Esophagus (tissue), 2 donors: ENCODE results near the gene ADAM12. TPM values are rescaled to one million over a fixed set of nuclear protein-coding genes. Genes with fewer than 3 reads are reported as not detected.

Source experiments
- H3K27ac ChIP-seq, 2 donors: one replicate each; pipeline ENCODE4 v1.5.1; 2013; ENCODE audit warnings: low read depth in 2 of 2, mild to moderate bottlenecking in 2 of 2, inconsistent platforms in 1 of 2, low read length in 1 of 2, moderate library complexity in 1 of 2
- H3K27me3 ChIP-seq, 2 donors: one replicate each; pipeline ENCODE4 v1.6.1; 2013; ENCODE audit warnings: low read length in 2 of 2, control low read depth in 1 of 2, mild to moderate bottlenecking in 1 of 2; ENCODE audit not compliant: insufficient read depth in 2 of 2, control insufficient read depth in 1 of 2
- H3K36me3 ChIP-seq, 2 donors: one replicate each; pipeline ENCODE4 v1.6.1; 2013; ENCODE audit warnings: low read length in 1 of 2; ENCODE audit not compliant: control insufficient read depth in 2 of 2, insufficient read depth in 2 of 2
- H3K4me1 ChIP-seq, 2 donors: one replicate each; pipeline ENCODE4 v1.6.1; 2013; ENCODE audit warnings: low read length in 1 of 2; ENCODE audit not compliant: control insufficient read depth in 2 of 2, insufficient read depth in 2 of 2
- H3K4me3 ChIP-seq, 2 donors: one replicate each; pipeline ENCODE4 v1.5.1; 2013; ENCODE audit warnings: low read length in 2 of 2, mild to moderate bottlenecking in 2 of 2, low read depth in 1 of 2, moderate library complexity in 1 of 2
- H3K9me3 ChIP-seq, 2 donors: one replicate each; pipeline ENCODE4 v1.6.1; 2013; ENCODE audit warnings: mild to moderate bottlenecking in 2 of 2, low read depth in 1 of 2, low read length in 1 of 2, moderate library complexity in 1 of 2; ENCODE audit not compliant: control insufficient read depth in 2 of 2, insufficient read depth in 1 of 2
- WGBS, 2 donors: extraction: QIAGEN DNeasy Blood & Tissue Kit; methylation state at CpG; one replicate each; pipeline ENCODE4 v1.1.7; 2013; 5-methylcytosine and 5-hydroxymethylcytosine counted together
- polyA plus RNA-seq, 2 donors: library from polyadenylated mRNA; stranded (reverse); fragments of 200-250 nt; gene quantifications; one replicate each; pipeline ENCODE4 v1.2.3, GENCODE V29; 2013
- donor health status: healthy with polysubstance abuse.
- donor health status: Bipolar disorder and iron deficiency.

ADAM12 gene
- polyA plus RNA-seq, 2 donors: under 0.01 to 0.06 TPM

- Histone ChIP-seq H3K4me1 (no peaks in the 10 kb centered on the region), H3K9me3 (peaks cover 2 to 4% of the 10 kb centered on the region in 2 donors), H3K4me3 (no peak overlapping the region), H3K36me3 (no peaks in the 10 kb centered on the region), H3K27ac (no peak overlapping the region), H3K27me3 (no peaks in the 10 kb centered on the region)
- WGBS, 2 donors: 72 to 77% methylated on average over 5 of the region's 5 CpGs
Measured at GRCh38 chr10:126425032-126425431, 36.8 kb upstream of the ADAM12 start.

- 83 to 90% methylated on average over 6 of the region's 6 CpGs for WGBS, 2 donors
Measured at GRCh38 chr10:126423732-126424491, 35.6 kb upstream of the ADAM12 start.

GRCh38 chr10:126422567-126422966 lies 34.3 kb upstream of the ADAM12 start:
- Histone ChIP-seq H3K4me1 (no peaks in the 10 kb centered on the region), H3K36me3 (no peaks in the 10 kb centered on the region), H3K4me3 (no peak overlapping the region), H3K27me3 (no peaks in the 10 kb centered on the region), H3K27ac (no peak overlapping the region), H3K9me3 (peaks cover 2 to 7% of the 10 kb centered on the region in 2 donors)
- 70 to 90% methylated on average over 1 of the region's 1 CpG for WGBS, 2 donors

More at GRCh38 chr10:126423732-126424491, 35.6 kb upstream of the ADAM12 start:
- Histone ChIP-seq H3K4me1 (no peaks in the 10 kb centered on the region), H3K4me3 (no peak overlapping the region), H3K27me3 (no peaks in the 10 kb centered on the region), H3K36me3 (no peaks in the 10 kb centered on the region), H3K27ac (no peak overlapping the region), H3K9me3 (peaks cover 2 to 4% of the 10 kb centered on the region in 2 donors)

- Histone ChIP-seq H3K4me3 (no peak overlapping the region), H3K27me3 (no peaks in the 10 kb centered on the region), H3K36me3 (no peaks in the 10 kb centered on the region), H3K27ac (no peak overlapping the region), H3K4me1 (no peaks in the 10 kb centered on the region), H3K9me3 (peaks cover 2 to 7% of the 10 kb centered on the region in 2 donors)
- WGBS, 2 donors: 63 to 72% methylated on average over 10 of the region's 10 CpGs
Measured at GRCh38 chr10:126421756-126422256, 33.5 kb upstream of the ADAM12 start.

GRCh38 chr10:126420567-126421300 lies 32.5 kb upstream of the ADAM12 start:
- WGBS, 2 donors: 53 to 60% methylated on average over 12 of the region's 12 CpGs
- no peaks in the 10 kb centered on the region for H3K36me3 ChIP-seq
- no peaks in the 10 kb centered on the region for H3K4me1 ChIP-seq
- peaks cover 2 to 7% of the 10 kb centered on the region in 2 donors for H3K9me3 ChIP-seq
- no peak overlapping the region for H3K4me3 ChIP-seq
- no peaks in the 10 kb centered on the region for H3K27me3 ChIP-seq
- no peak overlapping the region for H3K27ac ChIP-seq

GRCh38 chr10:126417220-126417825 lies 29.0 kb upstream of the ADAM12 start:
- Histone ChIP-seq H3K9me3 (peaks cover 0 to 3% of the 10 kb centered on the region in 2 donors), H3K4me3 (no peak overlapping the region), H3K27ac (no peak overlapping the region), H3K27me3 (no peaks in the 10 kb centered on the region), H3K4me1 (no peaks in the 10 kb centered on the region), H3K36me3 (no peaks in the 10 kb centered on the region)
- 72 to 76% methylated on average over 4 of the region's 4 CpGs for WGBS, 2 donors

GRCh38 chr10:126409821-126410220 lies 21.5 kb upstream of the ADAM12 start:
- no peak overlapping the region for H3K27ac ChIP-seq
- WGBS, 2 donors: 57% methylated on average over 6 of the region's 6 CpGs
- H3K27me3 ChIP-seq: no peaks in the 10 kb centered on the region
- H3K4me3 ChIP-seq: no peak overlapping the region
- H3K4me1 ChIP-seq: no peaks in the 10 kb centered on the region
- no peaks in the 10 kb centered on the region for H3K9me3 ChIP-seq
- no peaks in the 10 kb centered on the region for H3K36me3 ChIP-seq

GRCh38 chr10:126408953-126409641 lies 20.8 kb upstream of the ADAM12 start:
- Histone ChIP-seq H3K27ac (no peak overlapping the region), H3K4me3 (no peak overlapping the region), H3K4me1 (no peaks in the 10 kb centered on the region), H3K9me3 (no peaks in the 10 kb centered on the region), H3K27me3 (no peaks in the 10 kb centered on the region), H3K36me3 (no peaks in the 10 kb centered on the region)
- 52 to 62% methylated on average over 11 of the region's 11 CpGs for WGBS, 2 donors

- H3K9me3 ChIP-seq: no peaks in the 10 kb centered on the region
- H3K27ac ChIP-seq: no peak overlapping the region
- 55 to 56% methylated on average over 2 of the region's 2 CpGs for WGBS, 2 donors
- no peak overlapping the region for H3K4me3 ChIP-seq
- no peaks in the 10 kb centered on the region for H3K4me1 ChIP-seq
- no peaks in the 10 kb centered on the region for H3K27me3 ChIP-seq
- no peaks in the 10 kb centered on the region for H3K36me3 ChIP-seq
Measured at GRCh38 chr10:126407831-126408230, 19.6 kb upstream of the ADAM12 start.
